Tibial nerve (tissue), 4 donors: ENCODE results near the gene LEMD2.

Source experiments
- EP300 ChIP-seq, 2 donors: sonication (generic); formaldehyde crosslinking; IDR thresholded peaks; one replicate each; pipeline ENCODE4 v1.6.1; 2017; ENCODE audit warnings: antibody characterized with exemption in 2 of 2, mild to moderate bottlenecking in 1 of 2
- TF ChIP-seq, protein P1 (sequence below), 5 experiments: fragments of 200-600 bp in 3 of 5; fragments of 450-650 bp in 2 of 5; sonication (generic) in 3 of 5; IDR thresholded peaks; one replicate each; pipeline ENCODE4 v1.5.1; 2016 to 2019; ENCODE audit warnings: antibody characterized with exemption in 5 of 5, mild to moderate bottlenecking in 3 of 5, moderate library complexity in 2 of 5

DNA sequence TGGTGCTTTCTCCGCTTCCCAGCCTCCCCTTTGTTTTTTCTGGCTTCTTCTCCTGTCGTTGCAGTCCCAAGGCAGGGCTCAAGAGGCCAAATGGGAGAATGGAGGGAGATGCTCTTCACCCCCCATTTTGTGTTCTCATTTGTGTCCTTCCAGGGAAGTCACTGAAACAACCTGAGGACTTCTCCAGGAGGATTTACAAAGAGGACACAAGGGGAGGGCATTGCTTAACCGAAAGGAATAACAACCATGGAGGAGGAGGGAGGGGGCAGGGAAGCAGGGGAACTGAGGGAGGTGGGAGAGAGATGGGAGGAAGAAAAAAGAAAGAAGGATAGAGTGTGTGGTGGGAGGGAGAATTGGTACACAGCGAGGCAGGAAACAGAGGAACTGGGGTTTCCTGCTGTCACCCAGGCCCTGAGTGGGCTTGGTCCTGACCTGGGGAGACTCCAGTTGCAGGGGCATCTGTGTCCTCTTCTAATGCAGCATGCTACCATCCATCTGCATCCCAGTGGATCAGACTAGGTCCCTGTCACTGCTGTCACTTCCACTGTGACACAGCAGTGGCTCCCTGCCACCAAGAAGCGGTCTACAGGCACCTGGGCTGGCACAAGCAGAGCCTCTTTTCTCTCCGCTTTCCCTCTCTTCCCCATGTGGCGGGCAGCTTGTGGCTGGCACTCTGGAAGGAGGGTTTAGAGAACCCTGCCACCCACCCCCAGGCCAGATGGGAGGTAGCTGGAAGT, 32.0 kb upstream of the LEMD2 start:
- TF ChIP-seq EP300 (IDR thresholded peaks at IDR 0.05): no peak
- TF ChIP-seq, protein P1, sequence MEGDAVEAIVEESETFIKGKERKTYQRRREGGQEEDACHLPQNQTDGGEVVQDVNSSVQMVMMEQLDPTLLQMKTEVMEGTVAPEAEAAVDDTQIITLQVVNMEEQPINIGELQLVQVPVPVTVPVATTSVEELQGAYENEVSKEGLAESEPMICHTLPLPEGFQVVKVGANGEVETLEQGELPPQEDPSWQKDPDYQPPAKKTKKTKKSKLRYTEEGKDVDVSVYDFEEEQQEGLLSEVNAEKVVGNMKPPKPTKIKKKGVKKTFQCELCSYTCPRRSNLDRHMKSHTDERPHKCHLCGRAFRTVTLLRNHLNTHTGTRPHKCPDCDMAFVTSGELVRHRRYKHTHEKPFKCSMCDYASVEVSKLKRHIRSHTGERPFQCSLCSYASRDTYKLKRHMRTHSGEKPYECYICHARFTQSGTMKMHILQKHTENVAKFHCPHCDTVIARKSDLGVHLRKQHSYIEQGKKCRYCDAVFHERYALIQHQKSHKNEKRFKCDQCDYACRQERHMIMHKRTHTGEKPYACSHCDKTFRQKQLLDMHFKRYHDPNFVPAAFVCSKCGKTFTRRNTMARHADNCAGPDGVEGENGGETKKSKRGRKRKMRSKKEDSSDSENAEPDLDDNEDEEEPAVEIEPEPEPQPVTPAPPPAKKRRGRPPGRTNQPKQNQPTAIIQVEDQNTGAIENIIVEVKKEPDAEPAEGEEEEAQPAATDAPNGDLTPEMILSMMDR (IDR thresholded peaks at IDR 0.05): no peak
